Measurements from ENCODE around the gene EBLN1. TPM values are rescaled to one million over a fixed set of nuclear protein-coding genes. Genes with fewer than 3 reads are reported as not detected.

The EBLN1 gene
- total and polyA plus RNA-seq, 2 donors from 2014 or later = not detected

- FAIRE-seq = no peak
- H3K4me3 ChIP-seq (ENCODE audit: low read length in 3 of 3) = peak overlapping the region; percentile 85 to 91 (median 86)
- H3K9ac ChIP-seq (ENCODE audit: low read length in 3 of 3) = peak overlapping the region; percentile 39 to 96 (median 91)
- peaks cover 4% of the 10 kb centered on the region for H3K27me3 ChIP-seq (ENCODE audit: control insufficient read depth, insufficient read depth, low read length)
- no peaks in the 10 kb centered on the region for H3K9me3 ChIP-seq (ENCODE audit: control insufficient read depth in 2 of 3, insufficient read depth in 1 of 3, low read length in 3 of 3)
- no peaks in the 10 kb centered on the region for H3K4me1 ChIP-seq (ENCODE audit: control insufficient read depth in 2 of 3, insufficient read depth in 2 of 3, low read depth in 1 of 3, low read length in 3 of 3)
- peak overlapping the region in 1 of 2 donors; percentile 97 for H3K27ac ChIP-seq (ENCODE audit: low read depth in 2 of 2, low read length in 2 of 2)
- intact Hi-C loops (cut with DNase I) = no loop called here
- peak in 2 of 5 donors; percentile 10 to 65 for DNase-seq
- TF ChIP-seq CTCF (IDR thresholded peaks at IDR 0.05; ENCODE audit: borderline replicate concordance, extremely low read depth, insufficient read depth) = no peak
- H3K36me3 ChIP-seq (ENCODE audit: control insufficient read depth in 2 of 3, insufficient read depth in 3 of 3, low read length in 3 of 3) = no peaks in the 10 kb centered on the region
Observed at GRCh38 chr10:22250897-22251660, 33.3 kb upstream of the EBLN1 start.

- Histone ChIP-seq H3K4me3 (ENCODE audit: low read length in 3 of 3) (no peak overlapping the region), H3K4me1 (ENCODE audit: control insufficient read depth in 2 of 3, insufficient read depth in 2 of 3, low read depth in 1 of 3, low read length in 3 of 3) (no peaks in the 10 kb centered on the region), H3K9ac (ENCODE audit: low read length in 3 of 3) (no peak overlapping the region), H3K9me3 (ENCODE audit: control insufficient read depth in 2 of 3, insufficient read depth in 1 of 3, low read length in 3 of 3) (no peaks in the 10 kb centered on the region), H3K27me3 (ENCODE audit: control insufficient read depth, insufficient read depth, low read length) (no peaks in the 10 kb centered on the region), H3K27ac (ENCODE audit: low read depth in 2 of 2, low read length in 2 of 2) (no peak overlapping the region), H3K36me3 (ENCODE audit: control insufficient read depth in 2 of 3, insufficient read depth in 3 of 3, low read length in 3 of 3) (no peaks in the 10 kb centered on the region)
- DNase-seq = no peak
- no peak for FAIRE-seq
- intact Hi-C loops (cut with DNase I) = no loop called here
- no peak for TF ChIP-seq CTCF (IDR thresholded peaks at IDR 0.05; ENCODE audit: borderline replicate concordance, extremely low read depth, insufficient read depth)
Observed at GRCh38 chr10:22247636-22248035, 29.8 kb upstream of the EBLN1 start.

GRCh38 chr10:22246680-22247391 is 29.0 kb upstream of the EBLN1 start:
- intact Hi-C loops (cut with DNase I) = no loop called here
- no peak for TF ChIP-seq CTCF (IDR thresholded peaks at IDR 0.05; ENCODE audit: borderline replicate concordance, extremely low read depth, insufficient read depth)
- no peak for FAIRE-seq

More at GRCh38 chr10:22246680-22247391, 29.0 kb upstream of the EBLN1 start:
- H3K4me1 ChIP-seq (ENCODE audit: control insufficient read depth in 2 of 3, insufficient read depth in 2 of 3, low read depth in 1 of 3, low read length in 3 of 3) = no peaks in the 10 kb centered on the region
- H3K9ac ChIP-seq (ENCODE audit: low read length in 3 of 3) = no peak overlapping the region
- H3K4me3 ChIP-seq (ENCODE audit: low read length in 3 of 3) = no peak overlapping the region
- DNase-seq = no peak
- no peak overlapping the region for H3K27ac ChIP-seq (ENCODE audit: low read depth in 2 of 2, low read length in 2 of 2)
- H3K36me3 ChIP-seq (ENCODE audit: control insufficient read depth in 2 of 3, insufficient read depth in 3 of 3, low read length in 3 of 3) = no peaks in the 10 kb centered on the region
- no peaks in the 10 kb centered on the region for H3K27me3 ChIP-seq (ENCODE audit: control insufficient read depth, insufficient read depth, low read length)
- H3K9me3 ChIP-seq (ENCODE audit: control insufficient read depth in 2 of 3, insufficient read depth in 1 of 3, low read length in 3 of 3) = no peaks in the 10 kb centered on the region
